GM12878 (cell line): ENCODE data around the gene TRPV3. TPM values are rescaled to one million over a fixed set of nuclear protein-coding genes. Genes with fewer than 3 reads are reported as not detected.

ENCODE experiments used
- ATAC-seq: fragments of 200-7000 bp; cut with Tn5 transposase; 3 replicates; pipeline ENCODE4 v1.9.1; 2020; ENCODE audit warnings: mild to moderate bottlenecking, moderate library complexity
- BruUV-seq: library from RNA; stranded (reverse); fragments of 400-500 nt; replicated peaks from 2 replicates; lab custom pipeline; 2021; lab: Mats Ljungman, UMichigan
- CTCF ChIA-PET: fragments of 300-600 bp; sonication (Branson Sonifier 250); formaldehyde crosslinking; extraction: SDS; loops from one replicate; lab custom pipeline; 2021; ENCODE audit warnings: inconsistent platforms; lab: Yijun Ruan, JAX
- POLR2A ChIA-PET: fragments of 350-600 bp; formaldehyde crosslinking; extraction: SDS; loops from one replicate; lab custom pipeline; 2021; ENCODE audit warnings: inconsistent platforms; lab: Charles Lee
- RAD21 ChIA-PET: fragments of 300-600 bp; sonication (Branson Sonifier 250); formaldehyde crosslinking; loops from one replicate; lab custom pipeline; 2023; ENCODE audit warnings: antibody characterized with exemption; ENCODE audit not compliant: unreplicated experiment; lab: Charles Lee
- SMC1A ChIA-PET: fragments of 300-600 bp; sonication (Branson Sonifier 250); formaldehyde crosslinking; loops from one replicate; lab custom pipeline; 2023; ENCODE audit not compliant: unreplicated experiment, uncharacterized antibody; lab: Charles Lee
- DNase-seq: peaks from one replicate; pipeline ENCODE4 v3.0.0-alpha.2; 2011; ENCODE audit warnings: low read depth, low spot score
- FAIRE-seq: peaks from 3 replicates; lab custom pipeline; 2011; peaks lifted over from hg19 to GRCh38; lab: Jason Lieb, UNC
- H2AFZ ChIP-seq: 2 replicates; pipeline ENCODE4 v1.6.0; 2011; ENCODE audit warnings: low read depth, low read length, control low read depth; ENCODE audit not compliant: control insufficient read depth
- H3K27ac ChIP-seq: 2 replicates; pipeline ENCODE4 v1.5.1; 2011; ENCODE audit warnings: control low read depth; ENCODE audit not compliant: control insufficient read depth, insufficient read depth
- H3K27me3 ChIP-seq, 2 experiments: replicated peaks in 1 of 2; 2 replicates each; pipeline versions ENCODE4 v1.6.0 to v1.6.1; 2011; ENCODE audit warnings: low read length in 1 of 2; ENCODE audit not compliant: control insufficient read depth in 2 of 2, insufficient read depth in 2 of 2
- H3K36me3 ChIP-seq, 2 experiments: 2 replicates each; pipeline ENCODE4 v1.5.1; 2011; ENCODE audit warnings: low read length in 1 of 2; ENCODE audit not compliant: control insufficient read depth in 2 of 2, insufficient read depth in 2 of 2
- H3K4me1 ChIP-seq: 2 replicates; pipeline ENCODE4 v1.6.1; 2011; ENCODE audit warnings: mild to moderate bottlenecking, low read length, moderate library complexity, mixed read lengths; ENCODE audit not compliant: control insufficient read depth, insufficient read depth
- H3K4me2 ChIP-seq: 2 replicates; pipeline ENCODE4 v1.6.0; 2011; ENCODE audit warnings: control low read depth; ENCODE audit not compliant: control insufficient read depth, insufficient read depth
- H3K4me3 ChIP-seq: fragments of 200-600 bp; sonication (generic); 2 replicates; pipeline ENCODE4 v1.5.1; 2016
- H3K79me2 ChIP-seq: 2 replicates; pipeline ENCODE4 v1.6.0; 2011; ENCODE audit warnings: low read length; ENCODE audit not compliant: control insufficient read depth, insufficient read depth
- H3K9ac ChIP-seq: 2 replicates; pipeline ENCODE4 v1.8.0; 2011; ENCODE audit warnings: low read length, control low read depth, mixed read lengths; ENCODE audit not compliant: control insufficient read depth, insufficient read depth
- H3K9me3 ChIP-seq: replicated peaks from 3 replicates; pipeline ENCODE4 v1.5.1; 2011; ENCODE audit warnings: mild to moderate bottlenecking, low read length; ENCODE audit not compliant: control insufficient read depth, insufficient read depth
- H4K20me1 ChIP-seq: 2 replicates; pipeline ENCODE4 v1.6.0; 2011; ENCODE audit not compliant: control insufficient read depth, insufficient read depth
- EGR1 ChIP-seq, 2 experiments: IDR thresholded peaks; 1 replicate in 1 of 2; 2 replicates in 1 of 2; pipeline ENCODE4 v1.6.1; 2011 to 2012; ENCODE audit warnings: low read depth in 2 of 2, low read length in 2 of 2, borderline replicate concordance in 1 of 2, mild to moderate bottlenecking in 1 of 2, moderate library complexity in 1 of 2
- MLLT1 ChIP-seq: fragments of 450-650 bp; IDR thresholded peaks from 2 replicates; pipeline ENCODE4 v1.6.1; 2016; ENCODE audit warnings: mild to moderate bottlenecking
- MTA3 ChIP-seq: IDR thresholded peaks from 2 replicates; pipeline ENCODE4 v1.6.1; 2012; ENCODE audit warnings: low read length, inconsistent platforms, borderline replicate concordance
- WGBS: methylation state at CpG from one replicate; pipeline ENCODE4 v1.1.6; 2016; ENCODE audit warnings: low lambda C conversion rate; ENCODE audit not compliant: insufficient replicate concordance, insufficient coverage; ENCODE audit errors: missing lambda C conversion rate; 5-methylcytosine and 5-hydroxymethylcytosine counted together
- in situ Hi-C: fragments of 300-500 bp; cut with MboI; formaldehyde crosslinking; loops from 9 replicates; pipeline ENCODE4 v1.14.3; 2018; ENCODE audit warnings: mixed read lengths
- intact Hi-C: fragments of 100-400 bp; cut with micrococcal nuclease; formaldehyde crosslinking; loops from one replicate; pipeline ENCODE4 v1.14.2; 2022; ENCODE audit not compliant: unreplicated experiment
- polyA plus RNA-seq, 11 experiments: library from polyadenylated mRNA; depleted of rRNA in 4 of 11; unstranded in 6 of 11; stranded (reverse) in 5 of 11; fragments of >200 nt; fragmentation: Nextera tagmentation in 4 of 11; fragmentation: Illumina TruSeq in 1 of 11; extraction: Ambion mirVana in 4 of 11; extraction: Trizol in 1 of 11; gene quantifications; 1 replicate in 1 of 11; 2 replicates in 10 of 11; pipeline versions ENCODE4 v1.2.1 to v1.2.3, GENCODE V29; 2011 to 2016; ENCODE audit warnings: inconsistent platforms in 2 of 11, missing spikeins in 2 of 11, low read depth in 1 of 11
- total RNA-seq, 4 experiments: library from RNA; depleted of rRNA in 3 of 4; stranded (reverse); fragments of >200 nt in 3 of 4; fragmentation: Illumina TruSeq in 1 of 4; extraction: Trizol in 1 of 4; gene quantifications; 2 replicates each; pipeline versions ENCODE4 v1.2.1 to v1.2.3, GENCODE V29; 2013 to 2021

The TRPV3 gene
- total and polyA plus RNA-seq, 10 of the 15 experiments (the other 5 are each of a cell fraction or from before 2014, with no cell fraction given), result 0.52 to 12.0 (median 2.7) TPM

- Histone ChIP-seq H3K79me2 (no peaks in the 10 kb centered on the region), H3K9me3 (no peaks in the 10 kb centered on the region), H3K4me3 (no peak overlapping the region), H3K36me3 (no peaks in the 10 kb centered on the region; a peak in 1 of 4 replicates), H2AFZ (no peak overlapping the region), H4K20me1 (no peaks in the 10 kb centered on the region), H3K4me2 (no peak overlapping the region), H3K27ac (no peak overlapping the region), H3K4me1 (no peaks in the 10 kb centered on the region), H3K27me3 (no peaks in the 10 kb centered on the region), H3K9ac (no peak overlapping the region)
- ATAC-seq (no peak), FAIRE-seq (no peak), DNase-seq (no peak)
- in situ Hi-C loops (no loop called here), intact Hi-C loops (loop anchor here (2.0 kb wide), 2 partner anchors 44 to 134 kb away; no protein-coding TSS in a partner anchor)
- RAD21 ChIA-PET, result interaction anchor here (0.6 to 1.8 kb wide), 5 partner anchors 26 to 152 kb away, joined by 4 to 6 read pairs (median 4); partner anchors contain the start of genes CTNS and SHPK
- TF ChIP-seq MTA3 (no peak), MLLT1 (no peak), EGR1 (IDR thresholded peaks at IDR 0.05; ENCODE audit: borderline replicate concordance in 1 of 2, low read depth in 2 of 2, low read length in 2 of 2) (no peak)
- CTCF ChIA-PET, result interaction anchor here (0.6 to 2.9 kb wide), 27 partner anchors 10 to 769 kb away, joined by 3 to 17 read pairs (median 5); partner anchors contain the start of genes CTNS, HASPIN, SHPK and TRPV3
- no TSS peak for BruUV-seq
- 85% methylated on average over 17 of the region's 17 CpGs for WGBS
- POLR2A ChIA-PET, result no interaction called here
- SMC1A ChIA-PET, result interaction anchor here (1.0 to 2.6 kb wide), 10 partner anchors 22 to 224 kb away, joined by 3 to 10 read pairs (median 4); partner anchors contain the start of gene CTNS
These were observed 45.7 kb upstream of the TRPV3 start for GRCh38 chr17:3603119-3603869.
